K562 (cell line): Measurements from ENCODE around the gene DNAJC12. TPM values are rescaled to one million over a fixed set of nuclear protein-coding genes. Genes with fewer than 3 reads are reported as not detected.

Source experiments
- ATF1 ChIP-seq, 2 experiments: fragments of 450-650 bp in 1 of 2; IDR thresholded peaks; 2 replicates each; pipeline ENCODE4 v1.6.1; 2016; ENCODE audit warnings: missing compliant biosample characterization in 1 of 2, missing genetic modification characterization in 1 of 2
- CTBP1 ChIP-seq: fragments of 450-650 bp; IDR thresholded peaks from 2 replicates; pipeline ENCODE4 v1.6.1; 2016; ENCODE audit warnings: borderline replicate concordance
- CXXC5 ChIP-seq: fragments of 250-450 bp; sonication (Bioruptor Pico); IDR thresholded peaks from 2 replicates; pipeline ENCODE4 v1.8.0; 2022; ENCODE audit warnings: inconsistent platforms, mild to moderate bottlenecking, moderate library complexity
- E2F4 ChIP-seq: sonication (generic); formaldehyde crosslinking; IDR thresholded peaks from 2 replicates; pipeline ENCODE4 v1.8.0; 2022; ENCODE audit warnings: mild to moderate bottlenecking, low read depth, missing genetic modification reagents
- E4F1 ChIP-seq: fragments of 250-450 bp; sonication (Bioruptor Pico); IDR thresholded peaks from 2 replicates; pipeline ENCODE4 v1.5.0; 2021; ENCODE audit warnings: mild to moderate bottlenecking, borderline replicate concordance
- ETV1 ChIP-seq: fragments of 450-650 bp; conservative IDR thresholded peaks from 2 replicates; pipeline ENCODE4 v1.6.1; 2016; ENCODE audit warnings: missing genetic modification characterization, control low read depth, low read depth, missing compliant biosample characterization
- KAT2B ChIP-seq: IDR thresholded peaks from one replicate; pipeline ENCODE4 v1.6.1; 2012; ENCODE audit warnings: low read depth, mild to moderate bottlenecking, control low read depth, inconsistent platforms, low read length, moderate library complexity
- MEIS2 ChIP-seq: fragments of 450-650 bp; IDR thresholded peaks from 2 replicates; pipeline ENCODE4 v1.6.1; 2014; ENCODE audit warnings: mild to moderate bottlenecking; ENCODE audit not compliant: partially characterized antibody
- MIER1 ChIP-seq: fragments of 450-650 bp; IDR thresholded peaks from 2 replicates; pipeline ENCODE4 v1.6.1; 2016; ENCODE audit warnings: antibody characterized with exemption, mild to moderate bottlenecking, low read depth
- MNT ChIP-seq, 2 experiments: fragments of 450-650 bp; conservative IDR thresholded peaks; 2 replicates each; pipeline ENCODE4 v1.6.1; 2017; ENCODE audit warnings: mild to moderate bottlenecking in 2 of 2, moderate library complexity in 2 of 2
- NEUROD1 ChIP-seq: fragments of 150-350 bp; IDR thresholded peaks from 2 replicates; pipeline ENCODE4 v1.6.1; 2014; ENCODE audit warnings: borderline replicate concordance, low read length, low read depth; ENCODE audit not compliant: partially characterized antibody
- NFXL1 ChIP-seq: fragments of 450-650 bp; formaldehyde crosslinking; IDR thresholded peaks from 2 replicates; pipeline ENCODE4 v1.4.0; 2021; ENCODE audit warnings: mild to moderate bottlenecking
- NR3C1 ChIP-seq: sonication (generic); formaldehyde crosslinking; IDR thresholded peaks from 2 replicates; pipeline ENCODE4 v1.8.1; 2022; ENCODE audit warnings: missing genetic modification reagents
- POLR2G ChIP-seq: fragments of 200-400 bp; formaldehyde crosslinking; IDR thresholded peaks from 2 replicates; pipeline ENCODE4 v1.6.1; 2017; ENCODE audit warnings: low read depth, mild to moderate bottlenecking, antibody characterized with exemption, low read length, moderate library complexity
- RB1 ChIP-seq: fragments of 450-650 bp; IDR thresholded peaks from 2 replicates; pipeline ENCODE4 v1.6.1; 2017; ENCODE audit warnings: low read depth, mild to moderate bottlenecking
- RBBP5 ChIP-seq: fragments of 200-600 bp; sonication (generic); IDR thresholded peaks from 2 replicates; pipeline ENCODE4 v1.6.1; 2012; ENCODE audit warnings: borderline replicate concordance, mild to moderate bottlenecking, low read length, control low read depth, inconsistent platforms; ENCODE audit not compliant: insufficient read depth, poor library complexity, severe bottlenecking
- SMAD1 ChIP-seq: fragments of 150-350 bp; IDR thresholded peaks from 2 replicates; pipeline ENCODE4 v1.6.1; 2014; ENCODE audit warnings: low read length, low read depth; ENCODE audit not compliant: partially characterized antibody
- SRSF9 ChIP-seq: fragments of 200-400 bp; formaldehyde crosslinking; IDR thresholded peaks from 2 replicates; pipeline ENCODE4 v1.6.1; 2017; ENCODE audit warnings: low read depth, low read length, borderline replicate concordance
- TAF15 ChIP-seq: fragments of 200-400 bp; formaldehyde crosslinking; IDR thresholded peaks from 2 replicates; pipeline ENCODE4 v1.6.1; 2017; ENCODE audit warnings: mild to moderate bottlenecking, low read depth, low read length, moderate library complexity
- ZBTB17 ChIP-seq: fragments of 450-650 bp; formaldehyde crosslinking; IDR thresholded peaks from 2 replicates; pipeline ENCODE4 v1.4.0; 2020; ENCODE audit warnings: mild to moderate bottlenecking
- ZBTB7A ChIP-seq: IDR thresholded peaks from 2 replicates; pipeline ENCODE4 v1.6.1; 2011; ENCODE audit warnings: low read depth, mild to moderate bottlenecking, low read length, moderate library complexity, borderline replicate concordance; ENCODE audit not compliant: control insufficient read depth
- ZNF77 ChIP-seq: fragments of 250-450 bp; sonication (Bioruptor Pico); IDR thresholded peaks from 2 replicates; pipeline ENCODE4 v1.5.0; 2020
- polyA plus RNA-seq, 8 experiments: library from polyadenylated mRNA; depleted of rRNA in 4 of 8; stranded (reverse) in 5 of 8; unstranded in 3 of 8; fragments of >200 nt; fragmentation: Nextera tagmentation in 2 of 8; fragmentation: Illumina TruSeq in 1 of 8; extraction: Ambion mirVana in 2 of 8; extraction: Trizol in 1 of 8; gene quantifications; 2 replicates each; pipeline versions ENCODE4 v1.2.1 to v1.2.3, GENCODE V29; 2011 to 2014; ENCODE audit warnings: inconsistent platforms in 1 of 8, missing spikeins in 1 of 8
- total RNA-seq, 7 experiments: library from RNA; depleted of rRNA in 6 of 7; stranded (reverse); fragments of >200 nt in 6 of 7; fragmentation: Illumina TruSeq in 2 of 7; extraction: Trizol in 2 of 7; gene quantifications; 2 replicates each; pipeline versions ENCODE4 v1.2.1 to v1.2.3, GENCODE V29; 2011 to 2021; ENCODE audit warnings: low replicate concordance in 1 of 7

DNAJC12 gene
- total and polyA plus RNA-seq, 9 of the 15 experiments (the other 6 are each of a cell fraction or from before 2014, with no cell fraction given): 7.4 to 95.9 (median 68.5) TPM

- TF ChIP-seq CTBP1: peak; percentile 46
- TF ChIP-seq MNT (conservative IDR thresholded peaks at IDR 0.05): peak in 1 of 2 experiments; percentile 13; a peak in 1 of 4 replicates
- no peak for TF ChIP-seq TAF15
- no peak for TF ChIP-seq NEUROD1
- TF ChIP-seq ZNF77 (CRISPR knock-in tag): no peak
- TF ChIP-seq ETV1 (tag): peak; percentile 35; the same call in 1 of the 2 replicates
- no peak for TF ChIP-seq SRSF9
- no peak for TF ChIP-seq ATF1 (CRISPR knock-in tag; IDR thresholded peaks at IDR 0.05)
- peak; percentile 7; the same call in 1 of the 2 replicates for TF ChIP-seq ATF1 (tag; IDR thresholded peaks at IDR 0.05)
- peak; percentile 71 for TF ChIP-seq MEIS2
- TF ChIP-seq NFXL1: no peak
- 0 out of 2 replicates have a peak, but pooled peaks have one; percentile 48 for TF ChIP-seq MIER1
- TF ChIP-seq ZBTB7A: peak; percentile 90
- 0 out of 2 replicates have a peak, but pooled peaks have one; percentile 45 for TF ChIP-seq E2F4 (CRISPR knock-in tag)
- TF ChIP-seq SMAD1: peak; percentile 0
- peak; percentile 82 for TF ChIP-seq POLR2G
- no peak for TF ChIP-seq E4F1 (CRISPR knock-in tag)
- TF ChIP-seq ZBTB17 (CRISPR knock-in tag): peak; percentile 30; the same call in 1 of the 2 replicates
- TF ChIP-seq CXXC5 (CRISPR knock-in tag): peak; percentile 53; the same call in 1 of the 2 replicates
- no peak for TF ChIP-seq KAT2B
- peak; percentile 72 for TF ChIP-seq RBBP5
- peak; percentile 51 for TF ChIP-seq RB1
- TF ChIP-seq NR3C1 (CRISPR knock-in tag): 0 out of 2 replicates have a peak, but pooled peaks have one; percentile 11
Observed at GRCh38 chr10:67884842-67885670, 47.1 kb upstream of the DNAJC12 start (continued).
